ENCODE results near the gene CNNM2.
"Not testable (repeated sequence)": the region's sequence is repeated elsewhere in the genome, so short reads cannot be mapped to it uniquely, and the experiment has no call there.

Gene CNNM2

DNA sequence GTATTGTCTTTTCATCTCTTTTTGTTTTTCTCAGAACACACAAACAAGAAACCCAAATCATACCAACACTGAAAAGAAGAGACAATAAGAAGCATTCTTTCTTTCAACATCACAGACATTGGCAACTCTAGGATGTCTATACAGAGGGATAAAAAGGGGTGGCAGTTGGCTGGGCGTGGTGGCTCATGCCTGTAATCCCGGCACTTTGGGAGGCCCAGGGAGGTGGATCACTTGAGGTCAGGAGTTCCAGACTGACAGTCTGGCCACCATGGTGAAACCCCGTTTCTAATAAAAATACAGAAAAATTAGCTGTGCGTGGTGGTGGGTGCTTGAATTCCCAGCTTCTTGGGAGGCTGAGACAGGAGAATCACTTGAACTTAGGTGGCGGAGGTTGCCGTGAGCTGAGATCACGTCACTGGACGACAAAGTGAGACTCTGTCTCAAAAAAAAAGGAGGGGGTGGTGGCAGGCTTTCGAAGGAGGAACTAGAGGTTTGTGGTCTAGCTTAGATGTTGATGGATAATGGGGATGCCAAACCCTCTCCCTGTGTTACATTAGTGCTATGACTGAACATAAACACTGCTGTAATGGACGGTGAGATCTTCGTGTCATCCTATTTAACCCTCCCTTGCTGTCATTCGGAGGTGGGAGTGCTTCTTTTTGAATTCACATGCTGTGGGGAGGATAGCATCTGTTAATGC is 9.4 kb downstream of the CNNM2 start:
- DNase-seq: no peak

DNA sequence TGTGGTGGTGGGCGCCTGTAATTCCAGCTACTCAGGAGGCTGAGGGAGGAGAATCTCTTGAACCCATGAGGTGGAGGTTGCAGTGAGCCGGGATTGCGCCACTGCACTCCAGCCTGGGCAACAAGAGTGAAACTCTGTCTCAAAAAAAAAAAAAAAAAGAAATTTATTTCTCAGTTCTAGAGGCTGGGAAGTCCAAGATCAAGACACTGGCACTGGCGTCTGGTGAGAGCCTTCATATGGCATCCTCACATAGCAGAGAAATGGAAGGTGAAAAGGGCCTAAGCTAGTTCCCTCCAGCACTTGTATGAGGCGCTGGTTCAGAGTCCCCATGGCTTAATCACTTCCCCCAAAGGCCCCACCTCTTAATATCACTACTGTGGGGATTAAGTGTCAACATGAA is 10.3 kb downstream of the CNNM2 start:
- not testable (repeated sequence) for DNase-seq

DNA sequence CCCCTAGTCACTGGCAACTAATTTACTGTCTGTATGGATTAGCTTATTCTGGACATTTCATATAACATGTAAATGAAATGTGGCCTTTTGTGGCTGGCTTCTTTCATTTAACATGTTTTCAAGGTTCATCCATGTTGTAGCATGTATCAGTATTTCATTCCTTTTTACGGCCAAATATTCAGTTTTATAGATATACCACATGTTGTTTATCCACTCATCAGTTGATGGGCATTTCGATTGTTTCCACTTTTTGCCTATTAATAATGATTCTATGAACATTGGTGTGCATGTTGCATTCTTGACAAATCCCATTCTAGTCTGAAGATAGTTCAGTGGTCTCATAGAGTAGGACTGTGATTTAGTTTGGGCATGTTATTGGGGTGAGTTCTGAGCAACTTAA is 12.6 kb downstream of the CNNM2 start:
- DNase-seq: no peak

GRCh38 chr10:102931643-102932042 is 13.5 kb downstream of the CNNM2 start:
- DNase-seq: no peak

GRCh38 chr10:102935505-102935904 is 17.4 kb downstream of the CNNM2 start:
- DNase-seq: no peak

DNA sequence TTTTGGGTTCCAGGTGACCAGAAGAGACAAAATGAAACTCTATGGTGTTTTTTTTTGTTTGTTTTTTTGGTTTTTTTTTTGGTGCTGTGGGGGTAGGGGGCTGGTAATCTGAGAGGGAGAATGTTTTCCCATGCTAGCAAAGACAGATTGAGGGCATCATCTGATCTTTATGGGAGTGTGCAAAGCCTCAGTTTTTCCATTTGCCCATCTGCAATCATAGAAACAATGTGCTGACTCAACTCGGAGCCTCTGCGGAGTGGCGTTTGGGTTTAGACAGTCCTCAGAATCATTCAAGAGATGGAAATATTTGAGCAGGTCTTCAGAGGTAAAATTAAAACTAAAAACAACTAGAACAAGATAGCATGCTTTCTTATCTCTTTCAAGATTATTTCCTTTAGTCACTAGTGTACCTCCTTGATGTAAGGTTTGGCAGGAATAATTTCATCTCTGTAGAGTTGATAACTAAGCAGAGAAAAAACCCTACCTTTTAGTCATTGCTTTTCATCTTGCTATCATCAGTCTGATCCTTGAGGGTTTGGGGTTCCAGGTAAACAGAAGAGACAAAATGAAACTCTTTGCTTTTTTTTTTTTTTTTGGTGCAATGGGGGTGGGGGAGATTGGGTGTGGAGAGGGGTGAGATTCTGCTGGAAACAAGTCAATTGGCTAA is 18.0 kb downstream of the CNNM2 start:
- no peak for DNase-seq

DNA sequence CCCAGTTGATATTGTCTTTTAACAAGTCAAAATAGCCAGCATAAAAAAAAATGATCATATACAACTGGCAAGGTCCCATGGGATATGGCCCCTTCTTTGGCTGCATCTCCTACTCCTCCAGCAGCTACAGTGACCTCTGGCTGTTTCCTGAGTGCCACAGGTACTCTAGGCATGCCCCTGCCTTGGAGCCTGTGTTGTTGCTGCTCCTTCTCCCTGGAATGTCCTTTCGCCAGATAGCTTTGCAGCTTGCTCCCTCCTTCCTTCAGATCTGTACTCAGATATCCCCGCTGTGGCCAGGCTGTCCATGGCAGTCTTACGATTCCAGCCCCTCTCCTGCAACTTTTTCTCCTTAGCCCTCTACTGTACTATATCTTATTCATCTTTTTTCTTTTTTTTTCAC is 23.3 kb downstream of the CNNM2 start:
- no peak for DNase-seq

DNA sequence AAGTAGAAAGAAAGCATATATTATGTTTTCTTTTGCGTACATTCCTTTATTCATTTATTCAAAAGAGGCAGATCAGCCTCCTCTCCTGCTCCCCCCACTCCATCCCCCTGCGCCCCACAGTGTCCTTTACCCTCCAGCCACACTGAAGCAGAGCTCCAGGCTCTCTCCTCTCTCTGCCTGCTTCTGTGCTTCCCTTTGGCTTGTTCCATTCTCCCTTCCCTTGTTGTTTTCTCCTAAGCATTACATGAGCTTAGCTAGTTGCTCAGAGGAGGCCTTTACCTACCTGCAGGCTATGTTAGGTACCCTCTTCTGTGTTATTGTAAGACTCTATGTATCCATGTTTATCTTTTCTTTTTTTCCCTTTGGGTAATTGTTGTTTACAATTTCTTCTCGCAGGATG is 27.4 kb downstream of the CNNM2 start:
- no peak for DNase-seq

DNA sequence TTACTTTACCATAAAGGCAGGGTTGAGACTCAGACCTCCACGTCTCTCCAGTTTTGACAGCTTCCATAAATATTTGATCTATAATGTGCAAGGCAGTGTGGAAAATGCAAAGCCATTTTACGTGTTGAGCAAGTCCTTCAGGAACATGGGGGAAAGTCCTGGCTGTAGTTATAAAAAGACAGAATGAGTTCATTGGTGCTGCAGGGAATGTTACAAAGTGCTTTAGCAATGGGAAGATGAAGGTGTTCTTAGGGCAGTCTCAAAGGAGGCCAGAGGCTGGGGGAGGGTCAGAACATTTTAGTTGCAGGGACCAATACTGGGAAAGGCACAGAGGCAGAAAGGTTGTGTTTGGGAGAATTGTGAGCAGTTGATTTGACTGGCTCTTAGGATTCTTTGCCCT is 27.9 kb downstream of the CNNM2 start:
- DNase-seq: no peak

DNA sequence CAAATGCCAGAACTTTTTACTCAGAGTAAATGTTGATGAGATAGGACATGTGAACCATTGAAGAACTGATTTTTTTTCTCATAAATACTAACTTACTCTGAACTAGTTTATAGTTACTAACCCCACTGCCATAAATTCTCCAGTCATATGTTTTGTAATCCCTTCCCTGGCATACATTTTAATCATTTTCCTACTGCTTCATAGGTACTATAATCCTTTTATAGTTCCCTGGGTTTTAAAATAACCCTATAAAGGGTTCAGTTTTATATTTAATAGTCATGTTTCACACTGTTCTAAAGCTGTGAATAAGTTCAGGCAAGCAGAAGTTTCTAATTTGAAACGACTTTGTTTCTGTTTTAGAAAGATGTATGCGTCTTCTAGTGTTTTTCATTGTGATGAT is 28.9 kb downstream of the CNNM2 start:
- no peak for DNase-seq

DNA sequence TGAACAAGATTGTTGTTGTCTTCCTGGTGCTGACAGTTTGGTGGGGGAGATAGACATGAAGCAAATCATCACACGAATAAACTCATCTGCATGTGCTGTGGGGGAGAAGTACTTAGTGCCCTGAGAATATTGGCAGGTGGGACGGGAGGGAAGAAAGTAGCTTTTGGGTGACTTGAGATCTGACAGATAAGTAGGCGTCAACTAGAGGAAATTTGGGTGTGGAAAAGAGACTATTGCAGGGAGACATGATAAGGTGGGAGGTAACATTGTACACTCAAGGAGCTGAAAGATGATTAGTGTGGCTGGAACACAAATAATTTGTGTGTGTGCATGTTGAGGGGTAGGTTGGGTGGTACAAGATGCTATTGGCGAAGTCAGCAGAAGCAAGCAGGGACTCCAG is 30.1 kb downstream of the CNNM2 start:
- DNase-seq: no peak

DNA sequence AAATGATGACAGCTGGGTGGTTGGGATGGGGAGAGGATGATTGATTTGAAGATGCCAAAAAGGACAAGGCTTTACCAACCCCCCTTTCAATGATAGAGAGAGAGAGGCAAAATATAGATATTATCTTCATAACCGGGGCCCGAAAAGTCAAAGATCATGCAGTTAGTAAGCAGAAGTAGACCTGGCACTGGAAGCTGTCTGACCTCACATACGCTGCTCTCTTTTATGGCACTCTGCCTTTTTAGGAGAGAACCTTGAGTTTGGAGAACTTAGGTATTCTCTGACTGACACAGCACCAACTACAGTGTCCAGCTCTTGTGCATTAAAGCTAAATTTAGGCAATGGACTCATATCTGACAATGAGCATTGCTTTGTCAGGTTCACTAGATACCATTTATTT is 30.7 kb downstream of the CNNM2 start:
- no peak for DNase-seq

- no peak for DNase-seq
Observed at GRCh38 chr10:102949916-102950315, 31.8 kb downstream of the CNNM2 start.

DNA sequence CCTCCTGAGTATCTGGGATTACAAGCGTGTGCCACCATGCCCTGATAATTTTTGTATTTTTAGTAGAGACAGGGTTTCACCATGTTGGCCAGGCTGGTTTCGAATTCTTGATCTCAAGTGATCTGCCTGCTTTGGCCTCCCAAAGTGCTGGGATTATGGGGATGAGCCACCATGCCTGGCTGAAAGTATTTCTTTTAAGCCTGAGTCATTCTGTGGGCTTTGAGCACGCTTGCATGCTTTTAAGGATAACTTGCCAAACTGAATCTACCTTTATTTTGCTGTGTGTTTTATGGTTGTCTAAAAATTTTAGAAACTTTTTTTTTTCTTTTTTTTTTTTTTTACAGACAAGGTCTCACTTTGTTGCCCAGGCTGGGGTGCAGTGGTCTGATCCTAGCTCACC is 33.2 kb downstream of the CNNM2 start:
- no peak for DNase-seq

DNA sequence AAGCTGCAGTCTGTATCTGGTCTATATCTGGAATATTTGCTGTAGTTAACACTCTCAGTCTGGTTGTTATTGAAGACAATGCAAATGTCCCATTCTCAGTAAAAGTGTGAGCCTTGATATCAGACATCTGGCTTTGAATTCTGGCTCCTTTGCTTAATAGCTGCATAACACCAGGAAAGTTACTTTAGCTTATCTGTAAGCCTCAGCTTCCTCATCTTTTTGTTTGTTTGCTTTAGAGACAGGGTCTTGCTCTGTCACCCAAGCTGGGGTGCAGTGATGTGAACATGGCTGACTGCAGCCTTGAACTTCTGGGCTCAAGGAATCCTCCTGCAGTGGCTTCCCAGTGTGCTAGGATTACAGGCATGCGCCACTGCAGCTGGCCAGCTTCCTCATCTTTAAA is 41.3 kb downstream of the CNNM2 start:
- no peak for DNase-seq

DNA sequence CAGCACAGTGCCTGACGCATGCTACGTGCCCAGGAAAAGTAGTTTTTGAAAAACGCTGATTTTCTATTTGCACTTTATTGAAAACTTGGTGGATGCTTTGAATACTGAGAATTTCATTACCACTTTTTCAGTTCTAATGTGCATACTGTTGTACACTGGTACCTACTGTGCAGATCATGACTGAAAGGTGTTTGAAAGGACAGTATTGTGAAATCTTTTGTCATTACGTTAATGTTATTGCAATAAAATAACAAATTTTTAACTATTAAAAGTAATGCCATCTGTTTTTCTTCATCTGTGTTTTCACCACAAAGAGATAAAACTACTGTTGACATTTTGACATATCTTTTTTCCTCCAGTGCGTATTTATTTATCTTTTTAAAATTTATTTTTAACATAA is 42.1 kb downstream of the CNNM2 start:
- no peak for DNase-seq

DNA sequence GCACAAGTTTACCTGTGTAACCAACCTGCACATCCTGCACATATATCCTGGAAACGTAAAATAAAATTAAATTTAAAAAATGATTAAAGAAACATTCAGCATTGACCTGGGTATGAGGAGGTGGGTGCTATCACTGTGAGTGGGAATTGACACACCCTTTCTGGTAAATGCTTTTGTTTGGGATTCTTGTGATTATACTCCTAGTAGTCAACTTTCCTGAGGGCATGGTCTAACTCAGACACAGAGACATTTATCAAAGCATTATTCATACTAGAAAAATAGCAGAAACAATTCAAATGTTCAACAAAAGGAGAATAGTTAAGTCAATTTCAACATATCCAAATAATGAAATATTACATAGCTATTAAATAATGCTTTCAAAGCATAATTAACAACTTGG is 44.2 kb downstream of the CNNM2 start:
- no peak for DNase-seq

GRCh38 chr10:102962951-102963755 is 45.1 kb downstream of the CNNM2 start:
- no peak for DNase-seq

DNA sequence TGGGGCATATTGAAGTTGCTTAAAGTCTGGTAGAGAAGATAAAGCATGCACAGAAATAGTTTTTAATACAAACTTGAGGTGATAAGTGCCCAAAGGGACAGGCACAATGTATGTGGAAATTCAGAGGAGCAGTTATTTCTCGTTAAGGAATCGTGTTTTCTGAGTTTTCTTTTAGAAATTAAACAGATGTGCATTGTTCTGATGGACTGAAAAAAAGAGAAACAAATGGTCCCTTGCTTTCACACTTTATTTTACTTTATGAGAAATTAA is 45.6 kb downstream of the CNNM2 start:
- DNase-seq: no peak

- not testable (repeated sequence) for DNase-seq
Observed at GRCh38 chr10:102964064-102964463, 46.0 kb downstream of the CNNM2 start.

GRCh38 chr10:102964713-102965112 is 46.6 kb downstream of the CNNM2 start:
- no peak for DNase-seq

DNA sequence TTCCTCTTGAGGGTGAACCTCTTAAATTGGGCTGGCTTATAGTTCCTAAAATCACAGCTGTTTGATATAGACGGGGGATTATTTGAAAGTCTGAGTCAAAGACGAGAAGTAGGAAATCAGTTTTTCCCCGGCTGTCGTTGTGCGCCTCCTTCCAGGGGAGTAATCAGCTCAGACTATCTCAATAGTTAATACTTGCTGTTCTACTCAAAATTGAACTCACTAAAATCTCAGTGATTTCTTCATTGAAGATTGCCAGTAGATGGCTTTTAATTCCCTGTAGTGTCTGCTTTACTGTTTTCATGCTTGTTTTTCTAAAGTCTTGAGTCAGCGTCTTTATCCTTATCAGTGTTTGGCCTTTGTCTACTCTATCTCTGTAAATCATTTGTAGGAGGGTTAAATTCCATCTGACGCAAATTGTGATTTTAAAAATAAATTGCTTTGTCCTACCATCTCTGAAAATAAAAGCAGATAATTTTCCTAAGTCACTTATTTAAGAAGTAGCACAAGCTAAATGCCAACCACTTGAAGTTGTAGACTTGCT is 47.3 kb downstream of the CNNM2 start:
- DNase-seq: no peak

GRCh38 chr10:102967123-102967522 is 49.0 kb downstream of the CNNM2 start:
- no peak for DNase-seq

Data from CD4-positive, alpha-beta T cell treated with Interleukin-4 for 4 hours (primary cell).